Activated naive CD8-positive, alpha-beta T cell (primary cell): ENCODE measurements around the gene HHIPL1.

Experiments used
- H3K27ac Mint-ChIP-seq: one replicate; pipeline ENCODE4 v1.8.0; 2021; ENCODE audit warnings: mixed read lengths
- H3K27me3 Mint-ChIP-seq: one replicate; pipeline ENCODE4 v1.8.0; 2021; ENCODE audit warnings: mixed read lengths
- H3K36me3 Mint-ChIP-seq: one replicate; pipeline ENCODE4 v1.8.0; 2021; ENCODE audit warnings: mixed read lengths
- H3K4me1 Mint-ChIP-seq: one replicate; pipeline ENCODE4 v1.8.0; 2021; ENCODE audit warnings: low read depth, mixed read lengths
- H3K4me3 Mint-ChIP-seq: one replicate; pipeline ENCODE4 v1.8.0; 2021; ENCODE audit warnings: mild to moderate bottlenecking, mixed read lengths
- H3K9me3 Mint-ChIP-seq: one replicate; pipeline ENCODE4 v1.8.0; 2021; ENCODE audit warnings: low read depth, mixed read lengths

Gene HHIPL1

GRCh38 chr14:99679543-99679942 lies 34.6 kb downstream of the HHIPL1 start:
- H3K36me3 Mint-ChIP-seq: no peaks in the 10 kb centered on the region
- no peaks in the 10 kb centered on the region for H3K27me3 Mint-ChIP-seq
- H3K4me3 Mint-ChIP-seq: no peak overlapping the region
- H3K27ac Mint-ChIP-seq: no peak overlapping the region
- peaks cover 9% of the 10 kb centered on the region for H3K4me1 Mint-ChIP-seq
- peaks cover 7% of the 10 kb centered on the region for H3K9me3 Mint-ChIP-seq

- H3K27me3 Mint-ChIP-seq: no peaks in the 10 kb centered on the region
- H3K27ac Mint-ChIP-seq: no peak overlapping the region
- H3K9me3 Mint-ChIP-seq: peaks cover 7% of the 10 kb centered on the region
- no peaks in the 10 kb centered on the region for H3K36me3 Mint-ChIP-seq
- peaks cover 9% of the 10 kb centered on the region for H3K4me1 Mint-ChIP-seq
- H3K4me3 Mint-ChIP-seq: no peak overlapping the region
Observed at GRCh38 chr14:99679996-99680395, 35.1 kb downstream of the HHIPL1 start.

GRCh38 chr14:99681101-99681831 lies 36.3 kb downstream of the HHIPL1 start:
- Mint-ChIP-seq H3K27ac (no peak overlapping the region), H3K4me1 (peaks cover 8% of the 10 kb centered on the region), H3K27me3 (no peaks in the 10 kb centered on the region), H3K4me3 (peak overlapping the region; percentile 38), H3K9me3 (peaks cover 7% of the 10 kb centered on the region), H3K36me3 (no peaks in the 10 kb centered on the region)

- Mint-ChIP-seq H3K27me3 (no peaks in the 10 kb centered on the region), H3K9me3 (peaks cover 7% of the 10 kb centered on the region), H3K27ac (no peak overlapping the region), H3K4me1 (peaks cover 4% of the 10 kb centered on the region), H3K36me3 (no peaks in the 10 kb centered on the region), H3K4me3 (peak overlapping the region; percentile 38)
Observed at GRCh38 chr14:99681832-99682148, 36.9 kb downstream of the HHIPL1 start.

GRCh38 chr14:99682809-99683618 lies 38.1 kb downstream of the HHIPL1 start:
- Mint-ChIP-seq H3K4me1 (peaks cover 7% of the 10 kb centered on the region), H3K9me3 (peaks cover 7% of the 10 kb centered on the region), H3K4me3 (peak overlapping the region; percentile 90), H3K27me3 (no peaks in the 10 kb centered on the region), H3K27ac (no peak overlapping the region), H3K36me3 (no peaks in the 10 kb centered on the region)

- Mint-ChIP-seq H3K9me3 (peaks cover under 1% of the 10 kb centered on the region), H3K27ac (peak within 1 kb of the TSS; percentile 84), H3K4me3 (peak within 1 kb of the TSS; percentile 90), H3K4me1 (peaks cover 11% of the 10 kb centered on the region), H3K36me3 (no peaks in the 10 kb centered on the region), H3K27me3 (peaks cover under 1% of the 10 kb centered on the region)
Observed at GRCh38 chr14:99683619-99684409, 38.9 kb downstream of the HHIPL1 start, which contains the start of gene CYP46A1. TSS of gene CYP46A1 (plus strand) at chr14:99684298. CDS start at chr14:99684418, 120 bp downstream.

GRCh38 chr14:99684410-99684934 lies 39.5 kb downstream of the HHIPL1 start:
- peaks cover 13% of the 10 kb centered on the region for H3K4me1 Mint-ChIP-seq
- no peaks in the 10 kb centered on the region for H3K9me3 Mint-ChIP-seq
- no peak overlapping the region for H3K4me3 Mint-ChIP-seq
- H3K27ac Mint-ChIP-seq: no peak overlapping the region
- H3K27me3 Mint-ChIP-seq: peaks cover 6% of the 10 kb centered on the region
- H3K36me3 Mint-ChIP-seq: no peaks in the 10 kb centered on the region

- Mint-ChIP-seq H3K4me3 (peak overlapping the region; percentile 70), H3K4me1 (peaks cover 13% of the 10 kb centered on the region), H3K36me3 (no peaks in the 10 kb centered on the region), H3K27me3 (peaks cover 12% of the 10 kb centered on the region), H3K9me3 (no peaks in the 10 kb centered on the region), H3K27ac (no peak overlapping the region)
Observed at GRCh38 chr14:99685151-99685591, 40.2 kb downstream of the HHIPL1 start.

- peaks cover 13% of the 10 kb centered on the region for H3K4me1 Mint-ChIP-seq
- no peak overlapping the region for H3K27ac Mint-ChIP-seq
- peaks cover 14% of the 10 kb centered on the region for H3K27me3 Mint-ChIP-seq
- no peaks in the 10 kb centered on the region for H3K9me3 Mint-ChIP-seq
- H3K36me3 Mint-ChIP-seq: no peaks in the 10 kb centered on the region
- H3K4me3 Mint-ChIP-seq: peak overlapping the region; percentile 70
Observed at GRCh38 chr14:99685596-99685995, 40.7 kb downstream of the HHIPL1 start.

- Mint-ChIP-seq H3K27ac (no peak overlapping the region), H3K36me3 (no peaks in the 10 kb centered on the region), H3K4me1 (peaks cover 13% of the 10 kb centered on the region), H3K9me3 (no peaks in the 10 kb centered on the region), H3K4me3 (no peak overlapping the region), H3K27me3 (peaks cover 17% of the 10 kb centered on the region)
Observed at GRCh38 chr14:99686557-99687283, 41.8 kb downstream of the HHIPL1 start.

- Mint-ChIP-seq H3K4me3 (no peak overlapping the region), H3K27ac (no peak overlapping the region), H3K36me3 (no peaks in the 10 kb centered on the region), H3K27me3 (peaks cover 17% of the 10 kb centered on the region), H3K9me3 (no peaks in the 10 kb centered on the region), H3K4me1 (peaks cover 13% of the 10 kb centered on the region)
Observed at GRCh38 chr14:99687284-99688209, 42.6 kb downstream of the HHIPL1 start.

- H3K9me3 Mint-ChIP-seq: no peaks in the 10 kb centered on the region
- H3K27me3 Mint-ChIP-seq: peaks cover 17% of the 10 kb centered on the region
- H3K36me3 Mint-ChIP-seq: no peaks in the 10 kb centered on the region
- H3K4me3 Mint-ChIP-seq: no peak overlapping the region
- peaks cover 10% of the 10 kb centered on the region for H3K4me1 Mint-ChIP-seq
- no peak overlapping the region for H3K27ac Mint-ChIP-seq
Observed at GRCh38 chr14:99688210-99688581, 43.3 kb downstream of the HHIPL1 start.

GRCh38 chr14:99688629-99689028 lies 43.7 kb downstream of the HHIPL1 start:
- Mint-ChIP-seq H3K27me3 (peaks cover 17% of the 10 kb centered on the region), H3K27ac (no peak overlapping the region), H3K4me1 (peaks cover 10% of the 10 kb centered on the region), H3K9me3 (no peaks in the 10 kb centered on the region), H3K36me3 (no peaks in the 10 kb centered on the region), H3K4me3 (no peak overlapping the region)
